Mucosa of descending colon (tissue), 3 donors: ENCODE results near the gene CASTOR1. TPM values are rescaled to one million over a fixed set of nuclear protein-coding genes. Genes with fewer than 3 reads are reported as not detected.
A peak's percentile ranks its signal among the peaks of the same experiment; 100 is the strongest.
"Not testable (repeated sequence)": the region's sequence is repeated elsewhere in the genome, so short reads cannot be mapped to it uniquely, and the experiment has no call there.

ENCODE experiments used
- ATAC-seq: fragments of 200-7000 bp; cut with Tn5 transposase; one replicate; pipeline ENCODE4 v1.9.1; 2020; ENCODE audit warnings: mild to moderate bottlenecking, moderate library complexity
- DNase-seq, 3 donors: peaks; one replicate each; pipeline ENCODE4 v3.0.0-alpha.2; 2020
- H3K36me3 ChIP-seq: fragments of 200-600 bp; one replicate; pipeline ENCODE4 v1.8.0; 2021; ENCODE audit warnings: low read depth, mild to moderate bottlenecking
- H3K4me1 ChIP-seq: fragments of 200-600 bp; one replicate; pipeline ENCODE4 v1.8.0; 2021; ENCODE audit warnings: low read depth, mild to moderate bottlenecking
- H3K4me3 ChIP-seq: fragments of 200-600 bp; one replicate; pipeline ENCODE4 v1.8.0; 2021; ENCODE audit warnings: mild to moderate bottlenecking
- H3K9me3 ChIP-seq: fragments of 200-600 bp; one replicate; pipeline ENCODE4 v1.8.0; 2021; ENCODE audit warnings: mild to moderate bottlenecking
- CTCF ChIP-seq: fragments of 200-600 bp; IDR thresholded peaks from one replicate; pipeline ENCODE4 v1.8.0; 2022; ENCODE audit warnings: antibody characterized with exemption, mild to moderate bottlenecking
- intact Hi-C, 2 donors: fragments of 100-400 bp; cut with DNase I in 1 of 2; cut with micrococcal nuclease in 1 of 2; formaldehyde crosslinking; loops; one replicate each; pipeline versions ENCODE4 v1.11.0 to v1.11.1; 2022; cut with DNase I, micrococcal nuclease
- long read RNA-seq, 2 donors: library from polyadenylated mRNA; unstranded; transcript quantifications; one replicate each; pipeline ENCODE4 v2.0.0, GENCODE V29; 2019 to 2021
- total RNA-seq, 3 donors: library from RNA; stranded (reverse); fragmentation: NEBNext Ultra II Directional in 2 of 3; extraction: Animal tissue kit (Norgen Biotek cat#: 25700) in 2 of 3; gene quantifications; one replicate each; pipeline versions ENCODE4 v1.2.1 to v1.2.4, GENCODE V29; 2021 to 2023
- donor health status: DM: no; HTN: no; CAD: no; lungs with moderate emphysema.
- donor health status: DM: no; HTN: no; CAD: no.
- donor health status: DM: no; HTN: yes; CAD: no.

CASTOR1 gene
- total RNA-seq: 1 to 10 TPM; 6.1 to 8.4 (median 7.6) TPM
- long read RNA-seq, donor 1, transcript CASTOR1-202 (9 exons, 1,623 nt): major isoform, 6 of 16 reads
- long read RNA-seq, donor 1, partial matches to known transcripts: 0 of 16 reads
- long read RNA-seq, donor 1, other reads (novel, unspliced or antisense): 10 of 16 reads
- long read RNA-seq, donor 2: 0 reads

- peak; percentile 94 to 99 (median 98) for DNase-seq
- TF ChIP-seq CTCF: no peak
- Histone ChIP-seq H3K4me1 (peaks cover 20% of the 10 kb centered on the region), H3K36me3 (peaks cover 5% of the 10 kb centered on the region), H3K9me3 (no peaks in the 10 kb centered on the region), H3K4me3 (peak within 1 kb of the TSS; percentile 59)
- intact Hi-C loops: loop anchor here (5.0 to 10.0 kb wide), 2 partner anchors 55 to 182 kb away; no protein-coding TSS in a partner anchor
- ATAC-seq: peak; percentile 87
Measured at GRCh38 chr22:30289141-30289979, at the start of gene CASTOR1. CASTOR1 (minus strand) TSS chr22:30289505; CDS start chr22:30289497, 8 bp downstream.

- Histone ChIP-seq H3K4me1 (peaks cover 4% of the 10 kb centered on the region), H3K9me3 (no peaks in the 10 kb centered on the region), H3K4me3 (no peak overlapping the region), H3K36me3 (peaks cover 59% of the 10 kb centered on the region)
- no peak for DNase-seq
- ATAC-seq: no peak
- intact Hi-C loops: no loop called here
- TF ChIP-seq CTCF: no peak
Measured at GRCh38 chr22:30338802-30339201, 49.5 kb upstream of the CASTOR1 start.

GRCh38 chr22:30338341-30338740 is 49.0 kb upstream of the CASTOR1 start:
- H3K4me1 ChIP-seq, H3K4me3 ChIP-seq, H3K9me3 ChIP-seq, intact Hi-C loops, DNase-seq, ATAC-seq: not testable (repeated sequence)
- peaks cover 56% of the 10 kb centered on the region for H3K36me3 ChIP-seq

GRCh38 chr22:30337461-30337778 is 48.1 kb upstream of the CASTOR1 start:
- TF ChIP-seq CTCF: no peak
- H3K9me3 ChIP-seq: no peaks in the 10 kb centered on the region
- H3K4me1 ChIP-seq: peaks cover 17% of the 10 kb centered on the region
- ATAC-seq (no peak), DNase-seq (no peak)
- H3K4me3 ChIP-seq: no peak overlapping the region
- intact Hi-C loops: no loop called here
- peaks cover 47% of the 10 kb centered on the region for H3K36me3 ChIP-seq

GRCh38 chr22:30336752-30337460 is 47.6 kb upstream of the CASTOR1 start:
- Histone ChIP-seq H3K4me3 (no peak overlapping the region), H3K4me1 (peaks cover 18% of the 10 kb centered on the region), H3K9me3 (no peaks in the 10 kb centered on the region), H3K36me3 (peaks cover 42% of the 10 kb centered on the region)
- ATAC-seq (no peak), DNase-seq (no peak)
- TF ChIP-seq CTCF: no peak
- intact Hi-C loops: no loop called here

GRCh38 chr22:30335236-30335635 is 45.9 kb upstream of the CASTOR1 start:
- H3K4me1 ChIP-seq: peaks cover 18% of the 10 kb centered on the region
- intact Hi-C loops: no loop called here
- ATAC-seq: no peak

More at GRCh38 chr22:30335236-30335635, 45.9 kb upstream of the CASTOR1 start:
- H3K36me3 ChIP-seq: peaks cover 32% of the 10 kb centered on the region
- H3K4me3 ChIP-seq: no peak overlapping the region
- no peak for DNase-seq
- TF ChIP-seq CTCF: no peak
- no peaks in the 10 kb centered on the region for H3K9me3 ChIP-seq
